Lower leg skin (tissue), 4 donors: ENCODE data around the gene HS2ST1. TPM values are rescaled to one million over a fixed set of nuclear protein-coding genes. Genes with fewer than 3 reads are reported as not detected.
"Not testable (repeated sequence)": the region's sequence is repeated elsewhere in the genome, so short reads cannot be mapped to it uniquely, and the experiment has no call there.

Source experiments
- DNase-seq, 2 donors: peaks; one replicate each; pipeline ENCODE4 v3.0.0-alpha.2; 2019; ENCODE audit warnings: low spot score in 2 of 2
- H3K4me3 ChIP-seq: fragments of 200-600 bp; sonication (generic); 2 replicates; pipeline ENCODE4 v1.5.1; 2017; ENCODE audit warnings: mild to moderate bottlenecking, low read depth; ENCODE audit not compliant: poor library complexity, severe bottlenecking
- CTCF ChIP-seq, 3 donors: fragments of 450-650 bp; IDR thresholded peaks; one replicate each; pipeline ENCODE4 v1.5.1; 2016; ENCODE audit warnings: antibody characterized with exemption in 3 of 3, mild to moderate bottlenecking in 3 of 3, moderate library complexity in 2 of 3
- POLR2A ChIP-seq, 2 donors: fragments of 450-650 bp; IDR thresholded peaks; one replicate each; pipeline ENCODE4 v1.6.1; 2016 to 2017; ENCODE audit warnings: antibody characterized with exemption in 2 of 2, mild to moderate bottlenecking in 1 of 2, moderate library complexity in 1 of 2
- WGBS, 2 donors: methylation state at CpG; one replicate each; pipeline ENCODE4 v1.1.5; 2018; 5-methylcytosine and 5-hydroxymethylcytosine counted together
- intact Hi-C: fragments of 100-400 bp; cut with DNase I; formaldehyde crosslinking; loops from one replicate; pipeline ENCODE4 v1.15.0; 2023; ENCODE audit warnings: low total_unique reads
- total RNA-seq, 4 donors: library from RNA; depleted of rRNA; stranded (reverse); fragments of >200 nt; gene quantifications; one replicate each; pipeline ENCODE4 v1.1.0, GENCODE V29; 2016

HS2ST1 gene
- total RNA-seq, 4 donors from 2014 or later, result 9.0 to 11.8 (median 10.7) TPM

GRCh38 chr1:86872086-86872485 lies 42.3 kb upstream of the HS2ST1 start:
- TF ChIP-seq CTCF (IDR thresholded peaks at IDR 0.05) (no peak), POLR2A (IDR thresholded peaks at IDR 0.05) (no peak)
- intact Hi-C loops, result no loop called here
- H3K4me3 ChIP-seq, result no peak overlapping the region
- no peak for DNase-seq
- WGBS, 2 donors, result 86 to 90% methylated on average over 8 of the region's 8 CpGs

GRCh38 chr1:86875722-86876121 lies 38.7 kb upstream of the HS2ST1 start:
- intact Hi-C loops, result no loop called here
- TF ChIP-seq POLR2A (IDR thresholded peaks at IDR 0.05), result no peak
- no peak for TF ChIP-seq CTCF (IDR thresholded peaks at IDR 0.05)
- WGBS, 2 donors, result 93 to 100% methylated on average over 1 of the region's 1 CpG
- DNase-seq, result no peak
- H3K4me3 ChIP-seq, result no peak overlapping the region

- intact Hi-C loops, result no loop called here
- H3K4me3 ChIP-seq, result no peak overlapping the region
- no peak for TF ChIP-seq POLR2A (IDR thresholded peaks at IDR 0.05)
- no peak for DNase-seq
- 93 to 96% methylated on average over 5 of the region's 5 CpGs for WGBS, 2 donors
Measured at GRCh38 chr1:86887479-86888162, 26.8 kb upstream of the HS2ST1 start.

- H3K4me3 ChIP-seq, result no peak overlapping the region
- no peak for DNase-seq
- intact Hi-C loops, result no loop called here
- WGBS, 2 donors, result 95 to 98% methylated on average over 5 of the region's 5 CpGs
- TF ChIP-seq POLR2A (IDR thresholded peaks at IDR 0.05), result no peak
- no peak for TF ChIP-seq CTCF (IDR thresholded peaks at IDR 0.05)
Measured at GRCh38 chr1:86888327-86888726, 26.1 kb upstream of the HS2ST1 start.

GRCh38 chr1:86899401-86899800 lies 15.0 kb upstream of the HS2ST1 start:
- intact Hi-C loops, DNase-seq, H3K4me3 ChIP-seq: not testable (repeated sequence)
- 92% methylated on average over 5 of the region's 33 CpGs; no CpG with 5 or more reads in 1 of the 2 donors for WGBS, 2 donors

- intact Hi-C loops, result no loop called here
- 3 to 77% methylated on average over 1 of the region's 1 CpG for WGBS, 2 donors
Measured at GRCh38 chr1:86905875-86906274, 8.6 kb upstream of the HS2ST1 start.

More at GRCh38 chr1:86905875-86906274, 8.6 kb upstream of the HS2ST1 start:
- H3K4me3 ChIP-seq, result no peak overlapping the region
- TF ChIP-seq POLR2A (IDR thresholded peaks at IDR 0.05) (no peak), CTCF (IDR thresholded peaks at IDR 0.05) (no peak)
- no peak for DNase-seq
